Measurements from ENCODE around the gene ENPP4.
"Not testable (repeated sequence)": the region's sequence is repeated elsewhere in the genome, so short reads cannot be mapped to it uniquely, and the experiment has no call there.

Gene ENPP4

GRCh38 chr6:46131291-46131690, 1.5 kb downstream of the ENPP4 start:
- not testable (repeated sequence) for DNase-seq (ENCODE audit: low spot score)

GRCh38 chr6:46134216-46134615, 4.4 kb downstream of the ENPP4 start:
- DNase-seq (ENCODE audit: low spot score) = no peak

- no peak for DNase-seq (ENCODE audit: low spot score)
Observed at GRCh38 chr6:46135176-46135575, 5.4 kb downstream of the ENPP4 start.

GRCh38 chr6:46136831-46137230, 7.0 kb downstream of the ENPP4 start:
- no peak for DNase-seq (ENCODE audit: low spot score)

- DNase-seq (ENCODE audit: low spot score) = no peak
Observed at GRCh38 chr6:46137387-46137786, 7.6 kb downstream of the ENPP4 start.

GRCh38 chr6:46138281-46138680, 8.5 kb downstream of the ENPP4 start:
- DNase-seq (ENCODE audit: low spot score) = peak; percentile 31

- DNase-seq (ENCODE audit: low spot score) = no peak
Observed at GRCh38 chr6:46144270-46144669, 14.5 kb downstream of the ENPP4 start.

GRCh38 chr6:46149066-46149465, 19.3 kb downstream of the ENPP4 start:
- not testable (repeated sequence) for DNase-seq (ENCODE audit: low spot score)

- no peak for DNase-seq (ENCODE audit: low spot score)
Observed at GRCh38 chr6:46156701-46157100, 26.9 kb downstream of the ENPP4 start.

- DNase-seq (ENCODE audit: low spot score) = no peak
Observed at GRCh38 chr6:46159229-46159628, 29.4 kb downstream of the ENPP4 start.

GRCh38 chr6:46160102-46160501, 30.3 kb downstream of the ENPP4 start:
- no peak for DNase-seq (ENCODE audit: low spot score)

- peak; percentile 95 for DNase-seq (ENCODE audit: low spot score)
Observed at GRCh38 chr6:46170357-46171289, 40.8 kb downstream of the ENPP4 start, which contains the start of gene ENPP5. Gene ENPP5 (minus strand): TSS chr6:46170980. CDS start chr6:46168262, 2,718 bp downstream.

- DNase-seq (ENCODE audit: low spot score) = no peak
Observed at GRCh38 chr6:46172176-46172575, 42.4 kb downstream of the ENPP4 start.

GRCh38 chr6:46174904-46175303, 45.1 kb downstream of the ENPP4 start:
- no peak for DNase-seq (ENCODE audit: low spot score)

GRCh38 chr6:46175446-46175845, 45.7 kb downstream of the ENPP4 start:
- DNase-seq (ENCODE audit: low spot score) = no peak

GRCh38 chr6:46175976-46176375, 46.2 kb downstream of the ENPP4 start:
- DNase-seq (ENCODE audit: low spot score) = no peak

- no peak for DNase-seq (ENCODE audit: low spot score)
Observed at GRCh38 chr6:46184114-46184513, 54.3 kb downstream of the ENPP4 start.

- no peak for DNase-seq (ENCODE audit: low spot score)
Observed at GRCh38 chr6:46186583-46186982, 56.8 kb downstream of the ENPP4 start.

GRCh38 chr6:46189726-46190125, 59.9 kb downstream of the ENPP4 start:
- peak; percentile 64 for DNase-seq (ENCODE audit: low spot score)

- no peak for DNase-seq (ENCODE audit: low spot score)
Observed at GRCh38 chr6:46190889-46191288, 61.1 kb downstream of the ENPP4 start.

- no peak for DNase-seq (ENCODE audit: low spot score)
Observed at GRCh38 chr6:46191961-46192360, 62.2 kb downstream of the ENPP4 start.

All from cerebellar cortex (tissue), 1 donor.